DMS 273 (cell line): ENCODE measurements around the gene NXPE4.
"Not testable (repeated sequence)": the region's sequence is repeated elsewhere in the genome, so short reads cannot be mapped to it uniquely, and the experiment has no call there.

Source experiments
- DNase-seq: peaks from one replicate; lab custom pipeline; 2025; ENCODE audit not compliant: unreplicated experiment; lab: John Stamatoyannopoulos, UW

Gene NXPE4

GRCh38 chr11:114610984-114611944, 15.7 kb upstream of the NXPE4 start:
- no peak for DNase-seq

GRCh38 chr11:114610550-114610949, 15.0 kb upstream of the NXPE4 start:
- no peak for DNase-seq

- DNase-seq, result no peak
Observed at GRCh38 chr11:114609429-114609828, 13.8 kb upstream of the NXPE4 start.

- not testable (repeated sequence) for DNase-seq
Observed at GRCh38 chr11:114608605-114609004, 13.0 kb upstream of the NXPE4 start.

- no peak for DNase-seq
Observed at GRCh38 chr11:114607753-114608459, 12.3 kb upstream of the NXPE4 start.

- not testable (repeated sequence) for DNase-seq
Observed at GRCh38 chr11:114606802-114607075, 11.2 kb upstream of the NXPE4 start.

GRCh38 chr11:114606003-114606801, 10.6 kb upstream of the NXPE4 start:
- no peak for DNase-seq

- DNase-seq, result no peak
Observed at GRCh38 chr11:114605370-114605769, 9.8 kb upstream of the NXPE4 start.

- no peak for DNase-seq
Observed at GRCh38 chr11:114604886-114605285, 9.3 kb upstream of the NXPE4 start.

- DNase-seq, result no peak
Observed at GRCh38 chr11:114604179-114604813, 8.7 kb upstream of the NXPE4 start.

GRCh38 chr11:114603151-114603550, 7.6 kb upstream of the NXPE4 start:
- DNase-seq, result not testable (repeated sequence)

GRCh38 chr11:114598461-114598860, 2.9 kb upstream of the NXPE4 start:
- no peak for DNase-seq

- no peak for DNase-seq
Observed at GRCh38 chr11:114596175-114596919, 761 bp upstream of the NXPE4 start.

GRCh38 chr11:114594703-114595102, 883 bp downstream of the NXPE4 start:
- no peak for DNase-seq

GRCh38 chr11:114587398-114587953, 8.1 kb downstream of the NXPE4 start:
- DNase-seq, result no peak

GRCh38 chr11:114586797-114587196, 8.8 kb downstream of the NXPE4 start:
- no peak for DNase-seq

- DNase-seq, result no peak
Observed at GRCh38 chr11:114571712-114572111, 23.9 kb downstream of the NXPE4 start.

GRCh38 chr11:114569801-114570200, 25.8 kb downstream of the NXPE4 start:
- no peak for DNase-seq

GRCh38 chr11:114566276-114566675, 29.3 kb downstream of the NXPE4 start:
- DNase-seq, result no peak

- DNase-seq, result no peak
Observed at GRCh38 chr11:114564831-114565230, 30.8 kb downstream of the NXPE4 start.
